Fibroblast of villous mesenchyme (primary cell): Measurements from ENCODE around the gene SDHAF1. TPM values are rescaled to one million over a fixed set of nuclear protein-coding genes. Genes with fewer than 3 reads are reported as not detected.
"Not testable (repeated sequence)": the region's sequence is repeated elsewhere in the genome, so short reads cannot be mapped to it uniquely, and the experiment has no call there.

Experiments used
- DNase-seq: peaks from one replicate; pipeline ENCODE4 v3.0.0-alpha.2; 2010; ENCODE audit warnings: low read depth
- H3K4me3 ChIP-seq: 2 replicates; pipeline ENCODE4 v1.5.1; 2011; ENCODE audit warnings: low read depth, mild to moderate bottlenecking, low read length
- CTCF ChIP-seq: IDR thresholded peaks from 2 replicates; pipeline ENCODE4 v1.5.1; 2012; ENCODE audit warnings: low read depth, mild to moderate bottlenecking, low read length; ENCODE audit not compliant: insufficient read depth
- total RNA-seq: library from RNA; depleted of rRNA; stranded (reverse); fragments of >200 nt; gene quantifications from 2 replicates; pipeline ENCODE4 v1.2.3, GENCODE V29; 2012

The SDHAF1 gene
- total RNA-seq, 1 donor, result 12.5 TPM

GRCh38 chr19:35975608-35976214, 19.3 kb upstream of the SDHAF1 start:
- no peak for DNase-seq
- no peak for TF ChIP-seq CTCF
- no peak overlapping the region for H3K4me3 ChIP-seq

GRCh38 chr19:35977446-35978222, 17.4 kb upstream of the SDHAF1 start:
- peak; percentile 26 for TF ChIP-seq CTCF
- no peak for DNase-seq
- no peak overlapping the region for H3K4me3 ChIP-seq

- TF ChIP-seq CTCF, result no peak
- no peak for DNase-seq
- H3K4me3 ChIP-seq, result no peak overlapping the region
Observed at GRCh38 chr19:35978271-35978670, 16.7 kb upstream of the SDHAF1 start.

GRCh38 chr19:35978832-35979365, 16.1 kb upstream of the SDHAF1 start:
- no peak overlapping the region for H3K4me3 ChIP-seq
- no peak for TF ChIP-seq CTCF
- DNase-seq, result no peak

GRCh38 chr19:35980997-35981396, 14.0 kb upstream of the SDHAF1 start:
- DNase-seq, result not testable (repeated sequence)

GRCh38 chr19:35983177-35983576, 11.8 kb upstream of the SDHAF1 start:
- no peak overlapping the region for H3K4me3 ChIP-seq
- TF ChIP-seq CTCF, result no peak
- DNase-seq, result no peak

More at GRCh38 chr19:35980997-35981396, 14.0 kb upstream of the SDHAF1 start:
- H3K4me3 ChIP-seq, result not testable (repeated sequence)

GRCh38 chr19:35986111-35986510, 8.9 kb upstream of the SDHAF1 start:
- no peak for TF ChIP-seq CTCF

More at GRCh38 chr19:35986111-35986510, 8.9 kb upstream of the SDHAF1 start:
- DNase-seq, result no peak
- no peak overlapping the region for H3K4me3 ChIP-seq
